Erythroblast (primary cell): Measurements from ENCODE around the gene CHRNB2.

Source experiments
- GATA1 ChIP-seq: IDR thresholded peaks from 2 replicates; pipeline ENCODE4 v1.6.1; 2011; ENCODE audit warnings: low read depth, mild to moderate bottlenecking, control low read depth, low read length, moderate library complexity
- POLR2A ChIP-seq: IDR thresholded peaks from 2 replicates; pipeline ENCODE4 v1.6.1; 2011; ENCODE audit warnings: mild to moderate bottlenecking, low read length

GRCh38 chr1:154541231-154541630 lies 26.3 kb upstream of the CHRNB2 start:
- no peak for TF ChIP-seq POLR2A
- TF ChIP-seq GATA1 = no peak
